DMS114 treated with DMSO at 0.1 percent for 48 hours (cell line): Measurements from ENCODE around the gene RFC4.

Source experiments
- DNase-seq: peaks from one replicate; lab custom pipeline; 2025; ENCODE audit not compliant: unreplicated experiment; lab: John Stamatoyannopoulos, UW

The RFC4 gene

DNA sequence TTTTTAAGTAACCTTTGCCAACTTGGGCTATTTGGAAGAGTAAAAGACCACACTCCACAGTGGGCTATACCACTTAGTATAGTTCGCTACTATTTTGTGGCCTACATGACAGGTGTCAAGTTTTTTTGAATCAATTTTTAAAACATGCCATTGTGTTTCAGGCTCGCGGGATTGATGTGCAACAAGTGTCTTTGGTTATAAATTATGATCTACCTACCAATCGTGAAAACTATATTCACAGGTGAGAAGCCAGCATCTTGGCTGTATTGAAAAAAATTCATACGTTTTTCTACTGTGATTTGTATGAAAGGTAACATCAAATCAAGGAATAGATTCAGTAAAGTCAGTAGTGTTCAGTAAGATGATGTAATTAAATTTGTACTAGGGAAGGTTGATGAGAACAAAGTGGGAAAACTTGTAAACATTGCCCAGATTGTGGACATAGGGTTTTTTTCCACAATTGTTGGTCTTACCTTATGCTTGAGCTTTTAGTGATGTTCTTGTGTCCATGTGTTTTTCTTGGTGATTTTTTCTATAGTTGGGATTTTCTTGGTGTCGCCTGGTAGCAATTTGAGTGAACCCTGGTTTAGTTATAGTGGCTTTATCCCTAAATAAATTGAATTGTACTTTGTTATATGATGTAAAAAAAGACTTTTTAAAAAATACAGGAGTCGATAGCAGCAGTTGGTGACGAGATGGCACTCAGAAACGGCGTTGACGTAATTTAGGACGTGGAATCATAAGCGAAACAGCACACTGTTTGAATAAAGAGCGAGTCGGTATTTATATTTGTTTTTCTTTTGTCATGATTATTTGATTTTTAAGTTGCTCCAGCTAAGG, 18.4 kb downstream of the RFC4 start:
- DNase-seq: no peak

DNA sequence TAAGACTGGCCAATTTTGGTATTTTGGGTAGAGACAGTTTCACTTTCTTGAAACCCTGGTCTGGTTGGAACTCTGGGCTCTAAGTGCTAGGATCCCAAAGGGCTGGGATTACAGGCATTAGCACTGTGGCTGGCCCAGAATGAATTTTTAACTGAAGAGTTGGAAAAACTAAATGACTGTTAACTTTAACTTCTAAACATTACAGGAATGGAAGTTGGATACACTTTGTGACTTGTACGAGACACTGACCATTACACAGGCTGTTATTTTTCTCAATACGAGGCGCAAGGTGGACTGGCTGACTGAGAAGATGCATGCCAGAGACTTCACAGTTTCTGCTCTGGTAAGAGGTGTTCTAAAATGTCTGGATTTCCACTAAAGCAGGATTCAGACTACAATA, 19.4 kb downstream of the RFC4 start:
- DNase-seq: no peak

DNA sequence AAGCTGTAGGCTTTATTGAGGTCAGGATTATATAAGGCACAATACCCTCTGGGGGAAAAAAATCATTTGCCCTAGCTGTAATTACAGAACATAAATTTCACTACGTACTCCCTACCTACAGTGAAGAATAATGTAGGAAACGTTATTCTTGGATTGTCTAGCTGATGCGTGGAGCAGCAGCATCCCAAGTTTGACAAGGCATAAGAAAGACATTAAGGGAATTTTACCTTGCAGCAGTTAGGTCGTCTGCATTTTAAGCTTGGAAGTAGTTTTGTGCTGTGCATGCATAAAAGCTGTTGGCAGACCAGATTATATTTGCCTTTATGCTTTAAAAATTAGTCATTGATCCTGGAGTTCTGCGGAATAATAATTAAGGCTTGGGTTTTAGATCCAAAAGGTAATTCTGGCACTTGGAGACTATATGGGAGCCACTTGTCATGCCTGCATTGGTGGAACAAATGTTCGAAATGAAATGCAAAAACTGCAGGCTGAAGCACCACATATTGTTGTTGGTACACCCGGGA, 20.7 kb downstream of the RFC4 start:
- no peak for DNase-seq

DNA sequence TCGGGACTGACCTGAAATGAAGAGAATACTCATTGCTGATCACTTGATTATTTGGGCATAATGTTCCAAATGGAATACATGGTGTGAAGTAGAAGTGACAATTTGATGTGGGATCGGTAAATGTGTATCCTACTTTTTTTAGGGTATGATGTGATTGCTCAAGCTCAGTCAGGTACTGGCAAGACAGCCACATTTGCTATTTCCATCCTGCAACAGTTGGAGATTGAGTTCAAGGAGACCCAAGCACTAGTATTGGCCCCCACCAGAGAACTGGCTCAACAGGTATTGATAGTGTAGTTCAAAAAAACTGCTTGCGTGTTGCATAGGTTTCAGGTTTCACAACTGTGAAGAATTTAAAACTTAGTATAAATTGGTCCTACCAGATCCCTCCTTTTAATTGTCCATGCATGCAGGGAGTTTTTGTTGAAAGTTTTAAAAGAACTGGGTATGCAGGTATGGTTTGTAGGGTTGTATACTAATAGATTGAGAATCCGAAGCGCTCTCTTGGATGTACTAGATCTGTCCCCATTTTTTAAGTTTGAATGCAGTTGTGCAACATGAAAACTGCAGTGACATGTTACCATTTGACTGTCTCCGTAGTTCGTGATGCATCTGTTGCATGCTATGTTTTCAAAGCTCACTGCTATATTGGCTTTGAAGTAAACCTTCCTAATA, 21.3 kb downstream of the RFC4 start:
- DNase-seq: no peak

DNA sequence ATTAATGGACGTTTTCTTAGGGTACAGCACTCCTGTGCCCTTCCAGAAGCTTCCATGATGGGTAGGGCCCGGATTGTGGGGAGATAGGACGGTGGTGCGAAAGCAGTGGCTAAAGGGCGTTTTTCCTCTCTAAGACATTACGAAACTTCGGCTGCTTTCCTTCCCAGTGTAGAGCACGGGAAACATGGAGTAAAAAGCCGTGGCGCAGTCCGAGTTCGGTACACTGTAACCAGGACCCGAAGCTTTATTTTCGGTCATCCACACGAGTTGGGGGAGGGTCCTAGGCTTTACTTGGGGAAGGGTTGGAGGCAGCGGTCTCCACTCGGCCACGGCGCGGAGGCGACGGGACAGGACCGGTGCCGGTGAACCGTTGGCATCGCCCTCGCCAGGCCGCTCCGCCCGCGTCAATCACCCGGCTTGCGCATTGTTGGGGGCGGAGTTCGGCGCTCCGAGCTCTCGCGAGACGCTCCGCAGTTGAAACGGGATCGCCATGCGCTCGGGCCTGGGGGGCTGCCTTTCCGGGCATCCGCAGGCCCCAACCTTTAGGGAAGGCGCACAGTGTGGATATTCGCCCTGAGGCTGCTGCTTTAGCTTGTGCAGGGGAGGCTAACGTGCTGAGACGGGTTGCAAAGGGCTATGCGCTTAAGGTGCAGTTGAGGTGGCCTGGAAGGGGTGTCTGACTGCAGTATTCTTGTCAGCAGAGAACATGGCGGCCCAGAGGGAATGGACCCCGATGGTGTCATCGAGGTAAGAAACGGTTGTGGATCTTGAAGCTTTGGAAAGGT, 22.4 kb downstream of the RFC4 start:
- peak; percentile 19 for DNase-seq

DNA sequence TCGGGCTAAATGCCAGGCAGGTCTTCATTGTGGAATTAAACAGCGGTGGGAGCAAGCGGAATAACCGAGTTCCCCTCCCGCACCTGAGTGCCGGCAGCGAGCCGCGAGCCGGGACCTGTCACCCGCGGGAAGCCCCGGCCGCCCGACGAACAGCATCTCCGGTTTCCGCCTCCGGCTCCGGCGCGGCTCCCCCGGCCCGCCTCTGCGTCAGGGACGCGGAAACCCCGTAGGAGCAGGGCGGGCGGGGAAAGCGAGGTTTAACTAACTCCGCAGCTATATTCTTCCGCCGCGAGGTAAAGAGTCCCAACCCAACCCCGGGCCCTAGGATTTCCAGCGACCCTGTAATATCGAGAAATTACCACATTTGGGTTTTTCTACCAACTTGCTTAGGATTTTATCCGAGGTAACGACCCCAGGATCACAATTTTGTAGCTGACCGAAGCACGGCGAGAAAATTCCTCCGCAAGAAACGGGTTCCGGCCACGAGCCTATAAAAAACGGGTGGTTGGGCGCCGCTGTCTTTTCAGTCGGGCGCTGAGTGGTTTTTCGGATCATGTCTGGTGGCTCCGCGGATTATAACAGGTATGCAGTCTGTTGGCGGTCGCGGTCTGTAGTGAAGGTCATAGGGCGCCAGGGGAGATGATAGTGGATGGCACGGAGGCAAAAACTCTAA, 23.1 kb downstream of the RFC4 start, which contains the start of gene EIF4A2:
Gene EIF4A2, plus strand, starts transcription at position 520 of the 673 bp plus-strand sequence. Its CDS starts 34 bp downstream, at position 554.
- DNase-seq: peak; percentile 80

DNA sequence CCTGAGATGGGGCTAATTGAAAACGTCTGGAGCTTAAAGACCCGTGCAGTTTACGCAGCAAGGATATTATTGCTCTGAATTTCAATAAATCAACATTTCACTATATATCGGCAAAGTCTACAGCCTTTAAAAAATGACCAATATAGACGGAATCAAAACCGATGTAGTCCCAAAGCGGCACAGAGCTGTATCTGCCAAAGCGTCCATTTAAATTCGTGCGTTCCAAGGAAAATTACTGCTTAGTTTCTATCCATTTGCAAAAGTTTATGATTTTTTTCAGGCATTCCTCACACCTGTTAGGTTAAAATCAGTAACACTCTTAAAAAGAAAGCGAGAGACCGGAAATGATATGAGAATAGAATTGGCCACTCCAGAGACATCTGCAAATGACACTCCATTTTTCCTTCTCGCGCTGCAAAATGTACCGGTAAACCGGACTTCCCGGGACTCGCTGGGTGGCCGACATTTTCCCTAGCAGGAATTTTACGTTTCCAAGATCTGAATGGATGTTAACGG, 23.7 kb downstream of the RFC4 start:
- peak; percentile 60 for DNase-seq

DNA sequence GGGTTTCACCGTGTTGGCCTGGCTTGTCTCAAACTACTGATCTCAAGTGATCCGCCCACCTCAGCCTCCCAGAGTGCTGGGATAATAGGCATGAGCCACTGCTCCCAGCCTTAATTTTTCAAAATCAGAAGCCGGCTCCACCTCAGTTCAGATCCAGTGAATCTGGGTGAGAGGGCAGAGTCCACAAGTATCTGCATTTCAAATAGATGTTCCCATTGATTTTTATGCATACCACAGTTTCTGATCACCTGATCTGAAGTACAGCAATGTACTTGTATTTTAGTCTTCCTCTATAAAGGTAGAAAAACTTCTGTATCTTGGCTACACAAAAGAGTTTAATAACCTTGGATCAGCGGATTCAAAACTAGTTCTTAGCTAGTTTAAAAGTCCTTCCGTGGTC, 27.1 kb downstream of the RFC4 start:
- DNase-seq: no peak

DNA sequence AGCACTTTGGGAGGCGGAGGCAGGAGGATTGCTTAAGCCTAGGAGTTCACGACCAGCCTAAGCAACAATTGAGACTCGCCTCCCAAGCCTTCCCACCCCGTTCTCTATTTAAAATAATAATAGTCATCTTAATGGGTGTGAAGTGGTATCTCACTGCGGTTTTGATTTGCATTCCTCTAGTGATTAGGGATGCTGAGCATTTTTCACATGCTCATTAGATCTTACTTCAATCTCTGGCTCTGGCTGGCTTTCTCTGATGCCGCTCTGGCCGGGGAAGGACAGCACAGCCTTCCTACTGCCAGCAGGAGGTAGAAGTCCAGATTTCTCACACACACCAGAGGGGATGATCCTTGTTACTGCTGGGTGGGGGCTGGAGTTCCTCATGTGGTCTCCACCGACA, 30.3 kb downstream of the RFC4 start:
- no peak for DNase-seq

DNA sequence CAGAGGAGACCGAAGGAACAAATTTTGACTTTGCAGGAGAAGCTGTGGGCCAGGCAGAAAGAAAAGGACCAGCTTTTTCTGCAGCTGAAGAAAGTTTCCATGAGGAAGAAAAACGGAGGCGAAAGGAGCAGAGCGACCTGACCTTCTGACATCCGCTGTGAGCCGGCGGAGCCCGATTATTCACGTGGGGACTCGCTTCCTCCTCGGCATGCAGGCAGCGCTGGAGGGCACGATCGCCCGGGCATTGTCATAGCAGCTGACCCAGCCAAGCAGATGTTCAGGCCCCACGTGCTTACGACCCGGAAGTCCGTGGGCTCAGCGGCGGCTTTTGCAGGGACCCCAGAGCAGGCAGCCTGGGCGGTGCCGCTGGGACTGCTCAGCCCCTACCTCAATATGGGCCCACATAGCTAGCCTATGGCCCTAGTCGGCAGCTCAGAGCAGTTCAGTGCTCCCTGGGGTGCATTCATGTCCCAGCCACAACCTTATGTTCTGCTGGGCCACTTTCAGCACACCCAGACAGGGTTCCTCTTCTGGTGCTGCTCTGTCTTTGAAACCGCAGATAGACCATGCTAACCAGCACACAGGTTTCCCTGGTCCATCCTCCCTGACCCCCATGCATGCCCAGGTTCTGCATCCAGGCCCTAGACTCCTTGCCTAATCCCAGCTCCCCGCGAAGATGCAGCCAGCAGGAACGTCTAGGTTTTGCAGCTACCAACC, 33.4 kb downstream of the RFC4 start:
- DNase-seq: no peak

DNA sequence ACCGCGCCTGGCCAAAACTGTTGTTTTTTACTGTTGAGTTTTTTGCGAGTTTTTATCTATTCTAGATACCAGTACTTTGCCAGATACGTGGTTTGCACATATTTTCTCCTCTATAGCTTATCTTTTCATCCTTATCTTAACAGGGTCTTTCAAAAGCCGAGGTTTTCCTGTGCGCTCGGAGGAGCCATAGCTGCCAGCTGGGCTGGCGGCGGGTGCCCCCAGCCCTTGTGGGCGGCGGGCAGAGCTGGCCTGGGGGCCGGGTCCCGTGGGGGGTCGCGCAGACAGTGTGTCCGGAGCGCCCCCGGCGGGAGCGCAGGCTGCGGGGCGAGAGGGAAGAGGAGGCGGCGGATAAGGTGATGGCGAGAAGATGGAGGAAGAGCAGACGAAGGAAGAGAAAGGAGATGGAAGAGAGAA, 34.0 kb downstream of the RFC4 start:
- DNase-seq: no peak

DNA sequence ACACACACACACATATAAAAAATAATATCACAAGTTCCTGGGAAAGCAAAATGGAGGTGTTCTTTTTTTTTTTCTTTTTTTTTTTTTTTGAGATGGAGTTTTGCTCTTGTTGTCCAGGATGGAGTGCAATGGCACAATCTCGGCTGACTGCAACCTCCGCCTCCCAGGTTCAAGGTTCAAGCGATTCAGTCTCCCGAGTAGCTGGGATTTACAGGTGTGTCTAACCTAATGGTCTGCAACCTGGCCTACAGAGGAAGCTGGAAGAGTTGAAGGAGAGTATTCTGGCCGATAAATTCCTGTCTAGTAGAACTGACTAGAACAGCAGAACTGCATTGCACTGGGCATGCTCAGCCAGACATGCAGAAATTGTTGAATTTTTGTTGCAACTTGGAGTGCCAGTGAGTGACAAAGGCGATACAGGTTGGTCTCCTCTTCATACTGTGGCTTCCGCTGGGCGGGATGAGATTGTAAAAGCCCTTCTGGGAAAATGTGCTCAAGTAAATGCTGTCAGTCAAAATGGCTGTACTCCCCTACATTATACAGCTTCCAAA, 45.3 kb downstream of the RFC4 start:
- no peak for DNase-seq

DNA sequence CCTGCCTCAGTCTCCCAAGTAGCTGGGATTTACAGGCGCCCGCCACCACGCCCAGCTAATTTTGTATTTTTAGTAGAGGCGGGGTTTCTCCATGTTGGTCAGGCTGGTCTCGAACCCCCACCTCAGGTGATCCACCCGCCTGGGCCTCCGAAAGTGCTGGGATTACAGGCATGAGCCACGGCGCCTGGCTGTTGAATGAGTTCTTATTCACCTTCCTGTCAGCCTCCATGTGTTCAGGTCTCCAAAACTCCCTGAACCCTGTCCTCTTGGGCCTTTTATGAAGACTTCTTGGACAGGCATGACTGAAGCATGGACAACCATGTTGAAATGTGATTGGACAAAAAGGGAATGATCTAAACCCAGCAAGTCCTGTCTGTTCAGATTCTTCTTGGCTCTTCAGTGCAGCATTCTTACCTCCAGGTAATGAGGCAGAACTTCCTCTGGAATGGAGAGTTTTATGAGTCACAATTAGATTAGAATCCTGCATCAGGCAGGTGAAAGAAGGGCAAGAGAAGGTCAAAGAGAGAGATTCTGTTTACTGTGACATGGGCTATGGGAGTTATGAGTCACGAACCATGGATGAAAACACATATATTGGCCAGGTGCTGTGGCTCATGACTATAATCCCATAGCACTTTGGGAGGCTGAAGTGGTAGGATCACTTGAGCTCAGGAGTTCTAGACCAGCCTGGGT, 46.0 kb downstream of the RFC4 start:
- no peak for DNase-seq

DNA sequence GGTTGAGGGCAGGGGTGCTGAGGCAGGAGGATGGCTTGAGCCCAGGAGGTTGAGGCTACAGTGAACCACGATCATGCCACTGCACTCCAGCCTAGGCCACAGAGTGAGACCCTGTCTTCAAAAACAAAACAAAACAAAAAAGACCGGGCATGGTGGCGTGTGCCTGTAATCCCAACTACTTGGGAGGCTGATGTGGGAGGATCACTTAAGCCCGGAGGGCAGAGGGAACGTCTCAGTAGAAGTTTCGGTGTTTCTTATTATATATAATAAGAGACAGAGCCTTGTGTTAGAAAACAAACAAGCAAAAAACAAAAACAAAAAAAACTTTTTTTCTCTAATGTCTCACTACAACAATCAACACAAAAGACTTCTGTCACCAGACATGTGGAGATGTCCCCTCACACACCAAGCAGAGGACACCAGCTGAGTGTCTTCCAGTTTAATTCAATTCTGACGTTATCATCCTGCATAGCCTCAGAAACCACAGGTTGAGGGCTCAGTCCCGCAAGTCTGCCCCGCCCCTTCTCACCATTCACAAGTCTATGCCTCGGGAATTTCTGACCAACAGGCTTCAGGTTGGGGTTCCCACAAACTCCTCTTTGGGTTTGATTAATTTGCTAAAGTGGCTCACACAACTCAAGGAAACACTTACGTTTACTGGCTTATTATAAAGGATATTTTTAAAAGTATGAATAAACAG, 46.9 kb downstream of the RFC4 start:
- DNase-seq: no peak

DNA sequence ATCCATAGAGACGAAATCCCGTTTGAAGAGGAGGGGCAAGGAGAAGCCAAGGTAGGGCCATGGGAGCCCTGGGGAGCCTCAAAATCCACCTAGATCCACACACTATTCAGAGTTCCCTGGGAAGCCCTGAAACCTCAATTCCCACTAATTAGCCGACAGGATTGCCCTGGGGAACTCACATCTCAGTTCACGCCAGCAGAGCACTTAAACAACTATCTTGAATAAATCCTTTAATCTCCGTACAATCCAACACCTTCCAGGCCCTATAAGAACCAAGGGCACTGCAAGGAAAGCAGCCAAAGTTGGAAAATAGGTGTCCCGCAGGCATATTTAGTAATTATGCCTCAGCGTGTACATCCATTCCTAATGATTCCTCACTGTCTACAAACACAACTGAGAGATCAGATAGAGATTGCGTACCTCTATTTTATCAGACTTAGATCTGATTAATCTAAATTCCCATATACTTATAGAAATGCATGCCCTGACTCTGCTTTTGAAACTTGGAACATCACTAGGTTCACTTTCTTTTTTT, 48.5 kb downstream of the RFC4 start:
- DNase-seq: no peak

DNA sequence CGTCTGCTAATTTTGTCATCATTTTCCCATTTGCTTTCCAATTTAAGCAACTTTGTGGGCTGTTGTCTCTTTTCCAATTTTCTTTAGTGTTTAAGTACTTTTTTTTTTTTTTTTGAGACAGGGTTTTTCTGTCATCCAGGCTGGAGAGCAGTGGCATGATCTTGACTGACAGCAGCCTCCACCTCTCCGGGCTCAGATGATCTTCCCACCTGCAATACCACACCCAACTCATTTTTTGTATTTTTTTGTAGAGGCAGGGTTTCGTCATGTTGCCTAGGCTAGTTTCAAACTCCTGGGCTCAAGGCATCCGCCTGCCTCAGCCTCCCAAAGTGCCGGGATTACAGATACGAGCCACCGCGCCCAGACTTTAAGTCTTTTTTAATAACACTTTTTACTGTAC, 49.1 kb downstream of the RFC4 start:
- no peak for DNase-seq

DNA sequence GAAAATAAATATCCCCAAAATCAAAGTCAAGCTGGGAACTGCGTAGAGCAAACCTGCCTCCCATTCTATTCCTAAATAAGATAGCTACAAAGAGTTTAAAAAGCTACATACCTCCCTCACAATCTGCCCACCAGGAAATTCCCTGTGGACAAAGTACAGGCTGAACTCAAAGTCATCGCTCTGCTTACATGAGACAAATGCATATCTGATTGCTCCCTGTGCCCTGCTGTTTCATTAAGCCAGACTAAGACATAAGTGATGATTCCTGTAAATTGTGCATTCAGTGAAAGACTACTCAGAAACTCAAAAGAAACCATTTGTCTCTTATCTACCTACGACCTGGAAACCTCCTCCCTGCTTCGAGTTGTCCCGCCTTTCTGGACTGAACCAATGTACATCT, 51.4 kb downstream of the RFC4 start:
- DNase-seq: no peak

DNA sequence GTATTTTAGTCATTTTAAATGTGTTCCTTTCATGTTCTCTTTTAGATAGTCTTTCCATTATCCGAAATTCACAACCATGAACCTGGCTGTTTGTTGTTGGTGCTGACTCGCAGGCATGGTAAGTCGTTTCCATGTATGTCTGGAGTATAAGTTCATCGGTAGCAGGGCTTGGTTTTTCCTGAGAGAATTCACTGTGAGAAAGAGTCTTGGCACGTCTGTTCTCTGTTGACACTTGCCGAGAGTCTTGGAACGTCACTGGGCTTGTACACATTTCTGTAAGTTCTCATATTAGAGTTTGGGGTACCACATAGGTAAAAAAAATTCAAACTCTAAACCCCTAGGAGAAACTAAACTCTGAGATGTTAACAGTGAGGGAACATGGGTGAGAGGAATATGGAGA, 52.3 kb downstream of the RFC4 start:
- no peak for DNase-seq
